NCI-H1105 treated with DMSO at 0.1 percent for 48 hours (cell line): ENCODE results near the gene TNRC6C.
A peak's percentile ranks its signal among the peaks of the same experiment; 100 is the strongest.
"Not testable (repeated sequence)": the region's sequence is repeated elsewhere in the genome, so short reads cannot be mapped to it uniquely, and the experiment has no call there.

ENCODE experiments used
- DNase-seq: peaks from one replicate; lab custom pipeline; 2025; lab: John Stamatoyannopoulos, UW

TNRC6C gene

GRCh38 chr17:78111727-78112517 is 153.4 kb downstream of the TNRC6C start:
- DNase-seq = no peak

- DNase-seq = peak; percentile 43
Measured at GRCh38 chr17:78112518-78113471, 154.3 kb downstream of the TNRC6C start.

- DNase-seq = no peak
Measured at GRCh38 chr17:78113804-78114785, 155.6 kb downstream of the TNRC6C start.

- DNase-seq = no peak
Measured at GRCh38 chr17:78114831-78115723, 156.6 kb downstream of the TNRC6C start.

GRCh38 chr17:78115803-78116202 is 157.3 kb downstream of the TNRC6C start:
- not testable (repeated sequence) for DNase-seq

GRCh38 chr17:78116411-78116810 is 157.9 kb downstream of the TNRC6C start:
- no peak for DNase-seq

- peak; percentile 71 for DNase-seq
Measured at GRCh38 chr17:78117027-78117981, 158.8 kb downstream of the TNRC6C start.

GRCh38 chr17:78118801-78119241 is 160.3 kb downstream of the TNRC6C start:
- no peak for DNase-seq

- DNase-seq = no peak
Measured at GRCh38 chr17:78120537-78120936, 162.0 kb downstream of the TNRC6C start.

- DNase-seq = no peak
Measured at GRCh38 chr17:78120971-78121800, 162.7 kb downstream of the TNRC6C start.

- DNase-seq = no peak
Measured at GRCh38 chr17:78121801-78122215, 163.3 kb downstream of the TNRC6C start.

GRCh38 chr17:78122216-78122930 is 163.9 kb downstream of the TNRC6C start:
- DNase-seq = no peak

- no peak for DNase-seq
Measured at GRCh38 chr17:78122931-78123249, 164.4 kb downstream of the TNRC6C start.

- DNase-seq = no peak
Measured at GRCh38 chr17:78123258-78123929, 164.9 kb downstream of the TNRC6C start.

- no peak for DNase-seq
Measured at GRCh38 chr17:78124081-78124835, 165.8 kb downstream of the TNRC6C start.

- no peak for DNase-seq
Measured at GRCh38 chr17:78124836-78125137, 166.3 kb downstream of the TNRC6C start.
